Muscle of back (tissue), 11 donors: ENCODE results near the gene S100A14. TPM values are rescaled to one million over a fixed set of nuclear protein-coding genes. Genes with fewer than 3 reads are reported as not detected.
A peak's percentile ranks its signal among the peaks of the same experiment; 100 is the strongest.
"Not testable (repeated sequence)": the region's sequence is repeated elsewhere in the genome, so short reads cannot be mapped to it uniquely, and the experiment has no call there.

Experiments
- DNase-seq, 3 donors: peaks; one replicate each; pipeline versions ENCODE4 v3.0.0 to v3.0.0-alpha.2; 2013
- polyA plus RNA-seq, 10 donors: library from polyadenylated mRNA; unstranded; fragments of 120-200 nt; gene quantifications; one replicate each; pipeline ENCODE4 v1.2.1, GENCODE V29; 2013; ENCODE audit not compliant: insufficient read length in 10 of 10

The S100A14 gene
- polyA plus RNA-seq, 10 donors, result 0.22 to 51.2 (median 0.36) TPM; not detected in 2

DNA sequence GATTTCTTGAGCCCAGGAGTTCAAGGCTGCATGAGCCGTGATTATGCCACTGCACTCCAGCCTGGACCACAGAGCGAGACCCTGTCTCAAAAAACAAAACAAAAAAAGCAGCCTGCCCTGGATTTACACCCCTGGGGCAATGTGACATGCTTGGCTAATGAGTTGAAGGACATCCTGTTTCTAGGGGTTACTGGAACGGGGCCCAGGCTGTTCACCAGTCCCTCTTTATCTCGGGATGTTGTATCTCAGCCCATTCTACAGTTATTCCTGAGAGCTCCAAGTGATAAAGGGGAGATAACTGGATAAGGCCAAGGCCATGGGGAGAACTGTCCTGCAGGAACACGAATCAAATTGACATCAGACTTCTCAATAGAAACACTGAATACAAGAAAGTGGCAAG lies 28.8 kb downstream of the S100A14 start:
- no peak for DNase-seq

DNA sequence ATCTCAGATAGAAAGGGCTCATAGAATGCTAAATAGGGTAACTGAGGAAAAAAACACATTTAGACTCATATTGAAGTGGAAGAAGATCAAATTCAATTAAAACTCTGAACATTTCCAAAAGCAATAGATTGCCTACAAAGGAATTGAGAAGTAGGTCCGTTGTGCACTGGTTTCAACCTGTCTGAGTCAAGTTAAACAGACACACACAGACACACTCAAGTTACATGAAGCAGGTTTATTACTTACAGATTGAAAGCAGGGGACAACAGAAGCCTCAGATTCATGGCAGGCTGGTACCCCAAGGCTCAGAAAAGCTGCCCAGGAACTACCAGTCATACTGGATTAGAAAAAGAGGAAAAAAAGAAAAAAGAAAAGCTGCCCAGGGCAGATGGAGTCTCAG lies 29.8 kb downstream of the S100A14 start:
- no peak for DNase-seq

DNA sequence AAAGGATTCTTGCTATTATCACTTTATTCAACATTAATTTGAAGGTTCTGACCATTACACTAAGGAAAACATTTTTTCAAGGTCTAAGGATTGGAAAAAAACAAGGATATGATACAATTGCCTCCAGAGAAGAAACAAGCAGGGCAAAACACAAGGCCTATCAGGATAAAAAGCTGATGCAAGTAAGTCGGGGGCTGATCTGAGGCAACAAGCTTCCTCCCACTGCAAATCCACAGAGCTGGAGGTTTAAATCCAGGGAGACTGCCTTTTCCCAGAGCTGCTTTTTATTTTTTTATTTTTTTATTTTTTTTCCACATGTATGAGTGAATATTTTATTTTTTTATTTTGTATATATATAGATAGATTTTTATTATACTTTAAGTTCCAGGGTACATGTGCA lies 31.1 kb downstream of the S100A14 start:
- DNase-seq, result no peak

- no peak for DNase-seq
Observed at GRCh38 chr1:153583976-153584375, 32.1 kb downstream of the S100A14 start.

DNA sequence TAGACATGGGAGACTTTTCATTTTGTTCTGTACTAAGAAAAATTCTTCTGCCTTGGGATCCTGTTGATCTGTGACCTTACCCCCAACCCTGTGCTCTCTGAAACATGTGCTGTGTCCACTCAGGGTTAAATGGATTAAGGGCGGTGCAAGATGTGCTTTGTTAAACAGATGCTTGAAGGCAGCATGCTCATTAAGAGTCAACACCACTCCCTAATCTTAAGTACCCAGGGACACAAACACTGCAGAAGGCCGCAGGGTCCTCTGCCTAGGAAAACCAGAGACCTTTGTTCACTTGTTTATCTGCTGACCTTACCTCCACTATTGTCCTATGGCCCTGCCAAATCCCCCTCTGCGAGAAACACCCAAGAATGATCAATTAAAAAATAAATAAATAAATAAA lies 32.6 kb downstream of the S100A14 start:
- DNase-seq, result not testable (repeated sequence)

DNA sequence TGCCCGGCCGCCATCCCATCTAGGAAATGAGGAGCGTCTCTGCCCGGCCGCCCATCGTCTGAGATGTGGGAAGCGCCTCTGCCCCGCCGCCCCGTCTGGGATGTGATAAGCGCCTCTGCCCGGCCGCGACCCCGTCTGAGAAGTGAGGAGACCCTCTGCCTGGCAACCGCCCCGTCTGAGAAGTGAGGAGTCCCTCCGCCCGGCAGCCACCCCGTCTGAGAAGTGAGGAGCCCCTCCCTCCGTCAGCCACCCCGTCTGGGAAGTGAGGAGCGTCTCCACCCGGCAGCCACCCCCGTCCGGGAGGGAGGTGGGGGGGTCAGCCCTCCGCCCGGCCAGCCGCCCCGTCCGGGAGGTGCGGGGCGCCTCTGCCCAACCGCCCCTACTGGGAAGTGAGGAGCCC lies 33.3 kb downstream of the S100A14 start:
- DNase-seq, result not testable (repeated sequence)

- no peak for DNase-seq
Observed at GRCh38 chr1:153578936-153579335, 37.2 kb downstream of the S100A14 start.

DNA sequence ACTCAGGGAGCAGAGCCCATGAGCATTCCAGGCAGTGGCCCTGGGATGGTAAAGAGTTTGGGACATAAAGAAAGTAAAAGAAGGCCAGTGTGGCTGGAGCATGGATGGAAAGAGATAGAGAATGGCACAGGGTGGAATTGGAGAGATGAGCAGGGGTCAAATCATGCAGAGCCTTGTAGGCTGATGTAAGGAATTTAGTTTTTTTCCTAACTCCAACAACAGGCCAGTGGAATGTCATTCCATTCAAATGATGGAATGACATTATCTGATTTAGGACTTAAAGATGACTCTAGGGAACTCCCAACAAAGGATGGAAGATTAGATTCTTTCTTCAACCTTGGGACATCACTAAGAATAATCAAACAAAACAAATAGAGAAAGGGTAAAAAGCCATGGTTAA lies 37.6 kb downstream of the S100A14 start:
- peak in 1 of 3 donors; percentile 22 for DNase-seq

DNA sequence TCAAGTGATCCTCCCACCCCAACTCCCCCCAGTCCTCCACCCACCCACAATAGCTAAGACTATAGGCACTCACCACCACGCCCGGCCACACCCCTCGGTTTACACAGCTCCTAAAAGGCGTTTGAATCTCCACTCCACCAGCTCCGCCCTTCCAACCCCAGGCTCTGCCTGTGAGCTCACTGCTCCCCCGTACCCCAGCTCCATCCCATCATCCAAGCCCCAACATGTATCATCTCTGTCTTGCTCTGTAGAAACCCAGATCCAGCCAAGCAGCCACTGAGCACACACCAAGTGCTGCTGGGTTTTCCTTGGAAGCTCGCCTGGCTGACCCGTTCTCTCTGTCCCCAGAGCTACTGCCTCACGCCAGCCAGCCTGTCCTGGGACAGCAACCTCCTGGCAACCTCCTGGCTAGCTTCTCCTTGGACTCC lies 38.5 kb downstream of the S100A14 start:
- DNase-seq, result no peak

DNA sequence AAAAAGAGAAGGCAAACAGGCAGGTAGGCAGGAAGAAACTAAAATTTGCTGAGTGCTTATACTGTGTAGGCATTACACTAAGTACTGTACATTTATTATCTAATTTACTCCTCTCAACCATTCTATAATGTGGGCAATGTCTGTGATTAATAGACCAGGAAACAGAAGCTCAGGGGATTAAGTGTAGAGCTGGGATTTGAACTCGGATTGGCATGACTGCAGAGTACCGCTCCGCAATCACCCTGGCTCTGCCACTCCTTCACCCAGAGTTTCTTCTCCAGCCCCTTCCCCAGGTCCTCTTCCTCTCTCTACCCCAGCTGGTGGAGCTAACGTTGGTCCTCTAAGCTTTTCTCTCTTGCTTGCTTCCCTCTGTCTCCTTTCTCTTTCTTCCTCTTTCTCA lies 39.0 kb downstream of the S100A14 start:
- no peak for DNase-seq

DNA sequence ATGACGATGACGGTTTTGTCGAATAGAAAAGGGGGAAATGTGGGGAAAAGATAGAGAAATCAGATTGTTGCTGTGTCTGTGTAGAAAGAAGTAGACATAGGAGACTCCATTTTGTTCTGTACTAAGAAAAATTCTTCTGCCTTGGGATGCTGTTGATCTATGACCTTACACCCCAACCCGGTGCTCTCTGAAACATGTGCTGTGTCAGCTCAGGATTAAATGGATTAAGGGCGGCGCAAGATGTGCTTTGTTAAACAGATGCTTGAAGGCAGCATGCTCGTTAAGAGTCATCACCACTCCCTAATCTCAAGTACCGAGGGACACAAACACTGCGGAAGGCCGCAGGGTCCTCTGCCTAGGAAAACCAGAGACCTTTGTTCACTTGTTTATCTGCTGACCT lies 40.6 kb downstream of the S100A14 start:
- not testable (repeated sequence) for DNase-seq

- DNase-seq, result not testable (repeated sequence)
Observed at GRCh38 chr1:153575081-153575491, 41.0 kb downstream of the S100A14 start.

GRCh38 chr1:153573351-153573750 lies 42.8 kb downstream of the S100A14 start:
- no peak for DNase-seq

GRCh38 chr1:153572569-153573015 lies 43.5 kb downstream of the S100A14 start:
- DNase-seq, result peak; percentile 52 to 68 (median 59)

DNA sequence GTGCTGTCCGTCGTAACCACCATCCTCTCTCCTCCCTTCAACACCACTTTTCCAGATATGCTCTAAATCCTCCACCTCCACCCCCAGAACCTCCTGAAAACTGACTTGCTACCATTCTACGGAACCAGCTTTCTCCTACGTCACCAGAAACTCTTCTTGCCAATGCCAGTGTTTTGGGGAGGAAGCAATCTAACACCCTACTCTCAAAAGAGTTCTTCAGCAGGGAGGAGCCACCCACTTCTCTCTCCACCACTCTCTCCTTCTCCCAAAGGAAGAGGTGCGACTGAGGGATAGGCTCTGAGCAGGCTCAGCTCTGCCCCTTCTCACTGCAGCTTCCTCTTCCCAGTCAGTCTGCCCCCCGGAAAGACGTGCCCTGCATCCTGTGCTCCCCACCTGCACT lies 44.4 kb downstream of the S100A14 start:
- no peak for DNase-seq

GRCh38 chr1:153570874-153571273 lies 45.3 kb downstream of the S100A14 start:
- no peak for DNase-seq

DNA sequence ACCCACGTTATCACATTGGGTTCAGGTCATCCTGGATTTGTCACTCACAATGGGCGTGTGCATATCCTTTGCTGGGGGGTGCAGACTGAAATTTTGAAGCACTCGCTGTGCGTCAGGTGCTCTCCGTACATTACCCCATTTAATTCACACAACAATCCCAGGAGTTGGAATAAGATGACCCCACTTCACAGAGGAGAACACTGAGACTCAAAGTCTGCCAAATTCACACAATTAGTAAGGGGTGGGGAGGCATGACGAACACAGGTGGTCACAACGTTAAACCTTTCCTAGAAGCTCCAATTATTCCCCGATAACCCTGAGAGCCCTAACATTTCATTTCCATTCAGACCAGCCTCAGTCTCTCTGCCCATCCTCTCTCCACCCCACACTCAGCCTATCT lies 46.7 kb downstream of the S100A14 start:
- DNase-seq, result no peak

- DNase-seq, result peak; percentile 84 to 93 (median 89)
Observed at GRCh38 chr1:153568367-153569099, 47.6 kb downstream of the S100A14 start.

GRCh38 chr1:153567621-153568366 lies 48.3 kb downstream of the S100A14 start:
- no peak for DNase-seq

GRCh38 chr1:153566414-153567371 lies 49.4 kb downstream of the S100A14 start:
- DNase-seq, result peak; percentile 80 to 96 (median 90)

- peak in 2 of 3 donors; percentile 48 to 76 for DNase-seq
Observed at GRCh38 chr1:153565529-153566374, 50.4 kb downstream of the S100A14 start, which contains the start of gene S100A2. TSS of gene S100A2 (minus strand) at chr1:153565844. CDS start at chr1:153563877, 1,967 bp downstream.
